NCI-H1092 treated with DMSO at 0.1 percent for 48 hours (cell line): Measurements from ENCODE around the gene PDK4.
"Not testable (repeated sequence)": the region's sequence is repeated elsewhere in the genome, so short reads cannot be mapped to it uniquely, and the experiment has no call there.

Experiments used
- DNase-seq: peaks from one replicate; lab custom pipeline; 2025; lab: John Stamatoyannopoulos, UW

Gene PDK4

GRCh38 chr7:95569720-95570119, 26.6 kb downstream of the PDK4 start:
- no peak for DNase-seq

GRCh38 chr7:95560674-95561073, 35.6 kb downstream of the PDK4 start:
- no peak for DNase-seq

GRCh38 chr7:95558864-95559263, 37.5 kb downstream of the PDK4 start:
- no peak for DNase-seq

GRCh38 chr7:95556777-95557176, 39.5 kb downstream of the PDK4 start:
- DNase-seq = no peak

GRCh38 chr7:95553939-95554338, 42.4 kb downstream of the PDK4 start:
- no peak for DNase-seq

GRCh38 chr7:95552010-95552926, 44.0 kb downstream of the PDK4 start:
- DNase-seq = not testable (repeated sequence)

GRCh38 chr7:95550546-95550945, 45.8 kb downstream of the PDK4 start:
- no peak for DNase-seq

GRCh38 chr7:95549818-95550529, 46.3 kb downstream of the PDK4 start:
- DNase-seq = peak; percentile 90

GRCh38 chr7:95547361-95548348, 48.7 kb downstream of the PDK4 start:
- DNase-seq = no peak

GRCh38 chr7:95546647-95547046, 49.7 kb downstream of the PDK4 start:
- no peak for DNase-seq

- no peak for DNase-seq
Measured at GRCh38 chr7:95545673-95546072, 50.6 kb downstream of the PDK4 start.

- peak; percentile 42 for DNase-seq
Measured at GRCh38 chr7:95545007-95545615, 51.2 kb downstream of the PDK4 start.

- no peak for DNase-seq
Measured at GRCh38 chr7:95544171-95544570, 52.1 kb downstream of the PDK4 start.

GRCh38 chr7:95543312-95543711, 53.0 kb downstream of the PDK4 start:
- no peak for DNase-seq

- DNase-seq = no peak
Measured at GRCh38 chr7:95540366-95540765, 56.0 kb downstream of the PDK4 start.

GRCh38 chr7:95539426-95539825, 56.9 kb downstream of the PDK4 start:
- DNase-seq = no peak

GRCh38 chr7:95537468-95537867, 58.8 kb downstream of the PDK4 start:
- no peak for DNase-seq

GRCh38 chr7:95536656-95537311, 59.5 kb downstream of the PDK4 start:
- DNase-seq = no peak

- no peak for DNase-seq
Measured at GRCh38 chr7:95535662-95536061, 60.7 kb downstream of the PDK4 start.

GRCh38 chr7:95534796-95535195, 61.5 kb downstream of the PDK4 start:
- DNase-seq = no peak
